GM18499 (cell line): ENCODE measurements around the gene HIVEP3.

Experiments
- ATAC-seq: cut with Tn5 transposase; IDR thresholded peaks from one replicate; pipeline ENCODE4 v1.9.1; 2021; ENCODE audit warnings: moderate number of reproducible peaks; ENCODE audit not compliant: insufficient read depth, unreplicated experiment

The HIVEP3 gene

GRCh38 chr1:41799205-41799604 is 119.5 kb downstream of the HIVEP3 start:
- ATAC-seq, result no peak

- ATAC-seq, result no peak
These were observed 123.4 kb downstream of the HIVEP3 start for GRCh38 chr1:41795205-41795762.

GRCh38 chr1:41794031-41794430 is 124.7 kb downstream of the HIVEP3 start:
- ATAC-seq, result no peak

GRCh38 chr1:41792485-41792770 is 126.3 kb downstream of the HIVEP3 start:
- ATAC-seq, result no peak

GRCh38 chr1:41791667-41792484 is 126.8 kb downstream of the HIVEP3 start:
- ATAC-seq, result no peak

- no peak for ATAC-seq
These were observed 128.4 kb downstream of the HIVEP3 start for GRCh38 chr1:41790351-41790750.

- ATAC-seq, result no peak
These were observed 128.9 kb downstream of the HIVEP3 start for GRCh38 chr1:41789661-41790330.

- ATAC-seq, result no peak
These were observed 130.3 kb downstream of the HIVEP3 start for GRCh38 chr1:41788427-41788826.

- ATAC-seq, result no peak
These were observed 134.0 kb downstream of the HIVEP3 start for GRCh38 chr1:41784531-41785274.

- ATAC-seq, result no peak
These were observed 135.5 kb downstream of the HIVEP3 start for GRCh38 chr1:41783189-41783639.

GRCh38 chr1:41780916-41781315 is 137.8 kb downstream of the HIVEP3 start:
- ATAC-seq, result no peak

- no peak for ATAC-seq
These were observed 138.4 kb downstream of the HIVEP3 start for GRCh38 chr1:41780322-41780721.

- ATAC-seq, result no peak
These were observed 139.4 kb downstream of the HIVEP3 start for GRCh38 chr1:41779360-41779759.

- ATAC-seq, result no peak
These were observed 141.0 kb downstream of the HIVEP3 start for GRCh38 chr1:41777695-41778094.

- ATAC-seq, result no peak
These were observed 141.8 kb downstream of the HIVEP3 start for GRCh38 chr1:41776891-41777441.

GRCh38 chr1:41775956-41776585 is 142.7 kb downstream of the HIVEP3 start:
- ATAC-seq, result no peak

GRCh38 chr1:41774471-41774990 is 144.2 kb downstream of the HIVEP3 start:
- ATAC-seq, result no peak

GRCh38 chr1:41773842-41774241 is 144.9 kb downstream of the HIVEP3 start:
- ATAC-seq, result no peak

GRCh38 chr1:41773144-41773591 is 145.6 kb downstream of the HIVEP3 start:
- ATAC-seq, result no peak

- ATAC-seq, result no peak
These were observed 149.7 kb downstream of the HIVEP3 start for GRCh38 chr1:41769068-41769467.
